Prostate gland (tissue), 2 donors: ENCODE measurements around the gene ZRANB3.

Source experiments
- POLR2A ChIP-seq: fragments of 450-650 bp; IDR thresholded peaks from one replicate; pipeline ENCODE4 v1.6.1; 2016; ENCODE audit warnings: antibody characterized with exemption, mild to moderate bottlenecking
- TF ChIP-seq, protein P1 (sequence below), 4 experiments: fragments of 200-600 bp in 2 of 4; fragments of 450-650 bp in 2 of 4; sonication (generic) in 2 of 4; IDR thresholded peaks; 1 replicate in 3 of 4; 2 replicates in 1 of 4; pipeline ENCODE4 v1.5.1; 2016 to 2019; ENCODE audit warnings: antibody characterized with exemption in 4 of 4, mild to moderate bottlenecking in 2 of 4, moderate library complexity in 2 of 4

DNA sequence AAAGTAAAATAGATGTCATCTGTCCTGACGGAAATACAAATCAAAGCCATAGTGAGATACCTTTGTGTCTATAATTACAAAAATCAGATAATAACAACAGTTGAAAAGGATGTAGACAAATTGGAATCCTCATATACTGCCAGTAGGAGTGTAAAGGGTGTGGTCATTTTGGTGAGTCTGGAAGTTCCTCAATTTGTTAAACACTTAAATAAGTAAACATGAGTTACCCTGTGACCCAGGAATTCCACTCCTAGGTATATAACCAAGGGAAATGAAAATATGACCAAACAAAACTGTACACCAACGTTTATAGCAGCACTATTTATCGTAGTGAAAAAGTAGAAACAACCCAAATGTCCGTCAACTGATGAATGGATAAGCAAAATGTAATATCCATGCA lies 24.3 kb upstream of the ZRANB3 start:
- no peak for TF ChIP-seq POLR2A
- TF ChIP-seq, protein P1, sequence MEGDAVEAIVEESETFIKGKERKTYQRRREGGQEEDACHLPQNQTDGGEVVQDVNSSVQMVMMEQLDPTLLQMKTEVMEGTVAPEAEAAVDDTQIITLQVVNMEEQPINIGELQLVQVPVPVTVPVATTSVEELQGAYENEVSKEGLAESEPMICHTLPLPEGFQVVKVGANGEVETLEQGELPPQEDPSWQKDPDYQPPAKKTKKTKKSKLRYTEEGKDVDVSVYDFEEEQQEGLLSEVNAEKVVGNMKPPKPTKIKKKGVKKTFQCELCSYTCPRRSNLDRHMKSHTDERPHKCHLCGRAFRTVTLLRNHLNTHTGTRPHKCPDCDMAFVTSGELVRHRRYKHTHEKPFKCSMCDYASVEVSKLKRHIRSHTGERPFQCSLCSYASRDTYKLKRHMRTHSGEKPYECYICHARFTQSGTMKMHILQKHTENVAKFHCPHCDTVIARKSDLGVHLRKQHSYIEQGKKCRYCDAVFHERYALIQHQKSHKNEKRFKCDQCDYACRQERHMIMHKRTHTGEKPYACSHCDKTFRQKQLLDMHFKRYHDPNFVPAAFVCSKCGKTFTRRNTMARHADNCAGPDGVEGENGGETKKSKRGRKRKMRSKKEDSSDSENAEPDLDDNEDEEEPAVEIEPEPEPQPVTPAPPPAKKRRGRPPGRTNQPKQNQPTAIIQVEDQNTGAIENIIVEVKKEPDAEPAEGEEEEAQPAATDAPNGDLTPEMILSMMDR (IDR thresholded peaks at IDR 0.05), result no peak
